Choroid plexus epithelial cell (primary cell): Measurements from ENCODE around the gene OBP2B.

Experiments
- DNase-seq: peaks from one replicate; pipeline ENCODE4 v3.0.0-alpha.2; 2010; ENCODE audit warnings: low read depth
- H3K4me3 ChIP-seq: 2 replicates; pipeline ENCODE4 v1.5.1; 2011; ENCODE audit warnings: low read depth, mild to moderate bottlenecking, control low read depth, low read length, moderate library complexity
- CTCF ChIP-seq: conservative IDR thresholded peaks from 2 replicates; pipeline ENCODE4 v1.5.1; 2011; ENCODE audit warnings: low read depth, mild to moderate bottlenecking, control low read depth, inconsistent platforms, low read length, moderate library complexity

OBP2B gene

GRCh38 chr9:133194597-133194996, 14.5 kb downstream of the OBP2B start:
- H3K4me3 ChIP-seq: no peak overlapping the region
- DNase-seq: no peak
- no peak for TF ChIP-seq CTCF

DNA sequence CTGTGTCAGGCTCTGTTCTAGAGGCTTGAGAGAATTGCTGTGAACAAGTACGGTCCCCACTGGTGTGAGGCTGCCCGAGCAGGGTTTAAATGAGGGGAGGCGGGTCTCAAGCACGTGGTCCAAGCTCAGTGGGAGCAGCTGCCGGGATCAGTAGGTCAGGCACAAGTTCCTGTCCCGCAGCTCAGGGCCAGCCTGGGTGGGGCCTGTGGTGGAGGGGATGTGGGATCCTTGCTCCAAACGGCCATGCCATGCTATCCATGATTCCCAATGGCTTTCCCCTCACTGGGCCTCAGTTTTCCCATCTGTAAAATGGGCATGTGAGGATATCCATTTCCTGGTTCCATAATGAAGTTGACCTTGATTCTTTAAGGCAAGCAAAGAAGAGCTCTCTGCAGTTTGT, 17.1 kb downstream of the OBP2B start:
- no peak for TF ChIP-seq CTCF
- no peak for DNase-seq
- no peak overlapping the region for H3K4me3 ChIP-seq

GRCh38 chr9:133189826-133190225, 19.2 kb downstream of the OBP2B start:
- no peak for TF ChIP-seq CTCF
- no peak for DNase-seq
- no peak overlapping the region for H3K4me3 ChIP-seq

- TF ChIP-seq CTCF: no peak
- H3K4me3 ChIP-seq: no peak overlapping the region
- DNase-seq: no peak
Measured at GRCh38 chr9:133188843-133189180, 20.2 kb downstream of the OBP2B start.

DNA sequence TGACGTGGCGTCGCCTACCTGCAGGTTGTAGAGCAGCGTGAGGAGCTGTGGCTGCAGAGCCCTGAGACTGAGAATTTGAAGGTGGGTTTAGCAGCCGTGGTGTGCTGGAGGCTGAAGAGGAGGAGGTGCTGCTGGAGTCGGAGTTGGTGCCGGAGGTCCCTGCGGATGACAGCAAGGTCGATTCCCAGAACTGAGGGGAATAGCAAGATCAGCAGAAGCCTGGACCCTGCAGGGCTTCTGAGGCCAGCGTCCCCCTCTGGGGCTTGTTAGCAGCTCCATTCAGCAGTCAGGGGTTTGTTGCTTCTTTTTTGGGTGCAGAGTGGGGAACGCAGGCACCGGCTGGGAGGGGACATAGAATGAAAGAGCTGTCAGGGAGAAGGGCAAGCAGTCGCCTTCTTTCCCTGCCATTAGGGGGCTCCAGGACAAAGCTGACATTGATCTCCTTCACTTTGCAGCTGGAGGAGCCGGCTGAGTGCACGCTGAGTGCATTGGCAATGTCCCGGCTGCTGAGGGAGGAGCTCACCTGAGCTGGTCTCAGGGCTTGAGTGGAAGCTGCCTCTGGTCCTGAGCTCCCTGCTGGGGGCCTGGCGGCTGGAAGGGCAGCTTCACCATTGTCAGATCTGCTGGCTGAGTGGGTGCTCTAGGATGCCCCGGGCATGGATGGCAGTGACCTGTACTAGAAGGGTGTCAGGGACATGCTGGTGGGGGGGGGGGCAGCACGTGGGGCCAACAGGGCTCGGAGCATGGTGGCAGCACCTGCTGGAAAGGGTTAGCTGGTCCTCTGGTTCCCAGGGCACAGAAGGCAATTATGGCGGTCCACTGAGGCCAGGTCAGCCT, 20.8 kb downstream of the OBP2B start:
- H3K4me3 ChIP-seq: no peak overlapping the region
- DNase-seq: peak; percentile 13
- peak; percentile 37 for TF ChIP-seq CTCF

DNA sequence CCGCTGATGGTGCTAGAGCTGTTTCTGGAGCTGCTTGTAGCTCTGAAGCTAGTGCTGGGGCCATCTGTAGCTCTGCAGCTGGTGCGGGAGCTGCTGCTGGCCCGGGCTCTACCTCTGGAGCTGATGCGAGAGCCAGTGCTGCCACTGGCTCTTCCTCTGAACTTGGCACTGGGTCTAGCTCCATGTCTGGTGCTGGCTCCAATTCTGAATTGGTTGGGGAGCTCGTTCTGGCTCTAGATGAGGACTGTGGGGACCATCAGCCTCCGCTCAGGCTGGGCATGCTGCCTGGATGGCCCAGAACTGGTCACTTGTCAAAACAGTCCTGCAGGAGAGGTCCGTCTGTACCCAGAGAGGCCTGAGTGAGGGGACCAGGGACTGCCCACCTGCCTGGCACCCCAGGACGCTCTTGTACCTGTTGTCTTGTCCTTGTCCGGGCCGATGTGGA, 21.5 kb downstream of the OBP2B start:
- DNase-seq: no peak
- no peak for TF ChIP-seq CTCF
- no peak overlapping the region for H3K4me3 ChIP-seq

DNA sequence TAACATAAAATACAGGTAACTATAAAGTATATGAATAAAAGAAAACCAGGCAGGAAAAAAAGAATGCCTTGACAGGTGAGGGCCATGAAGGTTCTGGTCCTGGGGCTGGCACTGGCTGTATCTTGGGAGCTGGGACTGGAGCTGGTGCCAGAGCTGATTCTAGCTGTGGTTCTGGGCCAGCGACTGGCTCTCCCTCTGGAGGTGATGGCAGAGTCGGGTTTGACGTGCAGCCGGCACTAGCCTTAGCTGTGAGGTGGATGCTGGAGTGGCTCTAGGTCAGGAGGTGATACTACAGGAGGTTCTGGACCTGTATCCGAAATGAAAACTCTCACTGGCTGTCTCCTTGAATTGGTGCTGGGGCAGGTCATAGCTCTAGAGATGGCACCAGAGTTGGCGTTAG, 22.3 kb downstream of the OBP2B start:
- H3K4me3 ChIP-seq: no peak overlapping the region
- TF ChIP-seq CTCF: no peak

More for the DNA sequence above, 22.3 kb downstream of the OBP2B start:
- no peak for DNase-seq
